Right renal pelvis (tissue), 4 donors: Measurements from ENCODE around the gene ALPL. TPM values are rescaled to one million over a fixed set of nuclear protein-coding genes. Genes with fewer than 3 reads are reported as not detected.

Experiments
- DNase-seq, 4 donors: peaks; one replicate each; pipeline ENCODE4 v3.0.0-alpha.2; 2013; ENCODE audit warnings: low read depth in 4 of 4, low spot score in 3 of 4, missing footprints in 1 of 4
- polyA plus RNA-seq, 4 donors: library from polyadenylated mRNA; unstranded; fragments of 120-200 nt; gene quantifications; one replicate each; pipeline ENCODE4 v1.2.1, GENCODE V29; 2013; ENCODE audit not compliant: insufficient read length in 4 of 4

The ALPL gene
- polyA plus RNA-seq, 4 donors, result 27.9 to 59.4 (median 33.8) TPM

GRCh38 chr1:21574466-21575151, 65.4 kb downstream of the ALPL start:
- no peak for DNase-seq

DNA sequence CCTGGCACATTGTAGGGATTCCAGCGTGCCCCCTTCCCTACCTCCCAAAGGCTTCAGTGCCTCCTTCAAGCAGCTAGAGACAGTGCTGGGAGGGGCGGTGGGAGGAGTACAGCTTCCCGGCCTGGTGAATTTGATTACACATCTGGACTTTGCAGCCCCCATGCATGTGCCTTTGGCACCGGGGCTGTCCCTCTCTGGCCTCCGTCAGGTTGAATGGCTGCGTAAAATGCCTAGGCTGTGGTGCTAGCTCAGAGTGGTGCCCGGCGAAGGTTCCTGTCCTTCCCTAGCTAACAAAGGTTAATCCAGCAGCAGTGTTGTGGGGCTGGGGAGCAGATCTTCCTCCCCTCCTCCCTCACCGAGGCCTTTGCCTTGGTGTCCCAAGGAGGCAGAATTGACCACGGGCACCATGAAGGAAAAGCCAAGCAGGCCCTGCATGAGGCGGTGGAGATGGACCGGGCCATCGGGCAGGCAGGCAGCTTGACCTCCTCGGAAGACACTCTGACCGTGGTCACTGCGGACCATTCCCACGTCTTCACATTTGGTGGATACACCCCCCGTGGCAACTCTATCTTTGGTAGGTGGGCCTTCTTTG, 66.2 kb downstream of the ALPL start:
- DNase-seq, result no peak

DNA sequence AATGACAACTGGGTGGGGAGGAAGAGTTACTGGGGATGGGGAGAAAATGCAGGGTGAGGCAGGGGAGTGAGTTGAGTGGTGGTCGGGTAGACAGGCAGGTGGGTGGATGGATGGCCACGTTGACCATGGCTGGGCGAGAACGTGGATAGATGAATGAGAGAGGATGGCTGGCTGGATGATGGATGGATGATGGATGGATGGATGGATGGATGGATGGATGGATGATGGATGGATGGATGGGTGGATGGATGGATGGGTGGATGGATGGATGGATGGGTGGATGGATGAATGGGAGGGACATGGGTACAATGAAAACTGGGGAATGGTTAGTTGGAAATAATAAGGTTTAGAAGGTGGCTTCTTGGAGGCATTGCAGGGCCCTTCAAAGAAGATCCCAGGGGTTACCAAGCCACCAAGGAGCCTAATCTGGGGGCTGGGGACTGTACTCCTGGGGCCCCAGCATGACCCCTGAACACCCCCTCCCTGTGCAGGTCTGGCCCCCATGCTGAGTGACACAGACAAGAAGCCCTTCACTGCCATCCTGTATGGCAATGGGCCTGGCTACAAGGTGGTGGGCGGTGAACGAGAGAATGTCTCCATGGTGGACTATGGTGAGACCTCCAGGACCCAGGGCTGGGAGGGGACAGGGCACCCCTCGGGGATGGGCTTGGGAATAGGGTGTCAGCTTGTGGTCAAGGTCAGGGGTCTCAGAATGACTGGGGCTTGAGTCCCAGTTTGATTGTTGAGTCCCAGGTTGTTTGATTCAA, 67.0 kb downstream of the ALPL start:
- no peak for DNase-seq

GRCh38 chr1:21576798-21577187, 67.6 kb downstream of the ALPL start:
- no peak for DNase-seq

DNA sequence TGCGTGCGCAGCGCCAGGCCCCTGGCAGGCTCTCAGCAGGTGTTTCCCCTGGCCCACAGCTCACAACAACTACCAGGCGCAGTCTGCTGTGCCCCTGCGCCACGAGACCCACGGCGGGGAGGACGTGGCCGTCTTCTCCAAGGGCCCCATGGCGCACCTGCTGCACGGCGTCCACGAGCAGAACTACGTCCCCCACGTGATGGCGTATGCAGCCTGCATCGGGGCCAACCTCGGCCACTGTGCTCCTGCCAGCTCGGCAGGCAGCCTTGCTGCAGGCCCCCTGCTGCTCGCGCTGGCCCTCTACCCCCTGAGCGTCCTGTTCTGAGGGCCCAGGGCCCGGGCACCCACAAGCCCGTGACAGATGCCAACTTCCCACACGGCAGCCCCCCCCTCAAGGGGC, 68.1 kb downstream of the ALPL start:
- DNase-seq, result no peak

GRCh38 chr1:21577933-21578332, 68.7 kb downstream of the ALPL start:
- DNase-seq, result no peak

DNA sequence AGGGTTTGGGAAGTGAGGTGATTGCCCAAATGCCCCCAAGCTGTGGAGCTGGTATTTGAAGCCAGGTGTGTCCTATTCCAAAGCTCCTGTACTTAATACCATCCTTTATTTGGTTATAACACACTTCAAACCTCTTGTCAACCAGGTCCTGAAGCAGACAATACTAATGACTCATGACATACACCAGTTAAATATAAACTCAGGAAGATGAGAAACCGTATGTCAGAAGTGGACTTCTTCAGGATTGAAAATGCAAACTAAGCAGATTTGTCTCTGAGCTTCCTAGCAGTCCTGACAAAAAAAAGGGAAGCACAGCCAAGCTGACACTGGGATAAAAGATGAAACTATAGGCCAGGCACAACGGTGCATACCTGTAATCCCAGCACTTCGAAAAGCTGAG, 70.6 kb downstream of the ALPL start:
- DNase-seq, result no peak

DNA sequence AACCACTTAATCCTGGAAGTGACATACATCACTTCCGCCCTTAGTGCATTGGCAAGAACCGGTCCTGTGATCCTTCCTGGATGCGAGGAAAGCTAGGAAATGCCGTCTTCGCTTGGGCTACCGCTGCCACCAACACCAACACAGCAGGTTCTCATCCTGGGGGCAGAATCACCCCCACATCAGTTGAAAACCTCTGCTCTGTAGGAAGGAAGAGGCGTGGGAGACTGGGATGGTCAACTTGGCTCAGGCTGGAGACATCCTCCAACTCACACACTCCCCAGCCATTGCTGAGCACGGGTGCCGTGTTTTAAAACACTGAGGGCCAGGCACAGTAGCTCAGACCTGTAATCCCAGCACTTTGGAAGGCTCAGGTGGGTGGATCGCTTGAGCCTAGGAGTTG, 74.9 kb downstream of the ALPL start:
- no peak for DNase-seq

- no peak for DNase-seq
These were observed 75.8 kb downstream of the ALPL start for GRCh38 chr1:21585037-21585436.

GRCh38 chr1:21586222-21586621, 77.0 kb downstream of the ALPL start:
- no peak for DNase-seq

- no peak for DNase-seq
These were observed 77.8 kb downstream of the ALPL start for GRCh38 chr1:21586846-21587601.

DNA sequence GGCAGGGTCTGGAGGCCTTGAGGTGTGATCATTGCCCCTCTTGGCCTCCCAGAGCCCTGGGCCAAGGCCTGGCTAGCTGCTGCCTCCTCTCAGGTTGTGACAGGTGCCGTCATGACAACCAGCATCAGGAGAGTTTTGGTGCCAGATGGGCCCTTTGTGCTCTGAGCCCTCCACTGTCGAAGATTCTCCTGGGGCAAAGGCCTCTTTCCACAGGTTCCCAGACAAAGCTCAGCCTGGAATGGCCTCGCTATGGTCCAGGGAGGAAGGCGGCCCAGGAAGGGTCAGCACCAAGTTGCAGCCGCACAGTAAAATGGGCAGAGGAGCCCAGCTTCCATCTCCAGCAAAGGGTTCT, 78.4 kb downstream of the ALPL start:
- no peak for DNase-seq

- DNase-seq, result no peak
These were observed 80.4 kb downstream of the ALPL start for GRCh38 chr1:21589618-21590017.

DNA sequence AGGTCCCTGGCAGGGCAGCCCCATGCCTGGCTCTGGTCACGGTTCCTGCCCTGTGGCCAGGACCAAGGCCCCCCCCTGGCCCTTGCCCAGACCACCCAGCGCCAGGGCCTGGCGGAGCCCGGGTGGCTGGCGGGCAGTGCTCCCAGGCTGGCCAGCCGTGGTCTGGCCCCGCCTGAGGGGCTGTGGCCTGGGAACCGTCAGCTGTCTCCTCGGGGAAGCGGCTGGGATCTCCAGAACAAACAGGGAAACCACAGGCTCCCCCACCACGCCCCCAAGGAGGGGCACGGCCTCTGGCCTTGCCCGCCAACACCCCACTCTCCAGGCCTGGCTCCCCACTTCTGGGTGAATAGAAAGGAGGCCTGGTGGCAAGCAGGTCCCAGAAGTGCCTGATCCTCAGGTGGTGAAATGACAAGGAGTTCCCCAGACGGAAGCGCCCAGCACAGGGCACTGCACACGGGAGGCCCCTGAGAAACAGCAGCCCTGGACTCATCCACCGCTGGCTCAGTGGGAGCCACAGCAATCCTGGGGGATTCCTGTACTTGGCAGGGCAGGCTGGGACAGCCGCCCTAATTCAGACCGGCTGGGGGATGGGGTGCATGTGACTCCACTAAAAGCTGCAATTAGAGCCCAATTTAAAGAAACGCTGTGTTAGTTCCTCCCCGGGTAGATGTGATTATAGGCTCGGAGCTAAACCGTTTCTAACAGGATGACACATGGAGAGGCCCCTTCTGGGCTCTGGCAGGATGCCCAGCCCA, 81.1 kb downstream of the ALPL start:
- no peak for DNase-seq

GRCh38 chr1:21590934-21591333, 81.7 kb downstream of the ALPL start:
- DNase-seq, result no peak

DNA sequence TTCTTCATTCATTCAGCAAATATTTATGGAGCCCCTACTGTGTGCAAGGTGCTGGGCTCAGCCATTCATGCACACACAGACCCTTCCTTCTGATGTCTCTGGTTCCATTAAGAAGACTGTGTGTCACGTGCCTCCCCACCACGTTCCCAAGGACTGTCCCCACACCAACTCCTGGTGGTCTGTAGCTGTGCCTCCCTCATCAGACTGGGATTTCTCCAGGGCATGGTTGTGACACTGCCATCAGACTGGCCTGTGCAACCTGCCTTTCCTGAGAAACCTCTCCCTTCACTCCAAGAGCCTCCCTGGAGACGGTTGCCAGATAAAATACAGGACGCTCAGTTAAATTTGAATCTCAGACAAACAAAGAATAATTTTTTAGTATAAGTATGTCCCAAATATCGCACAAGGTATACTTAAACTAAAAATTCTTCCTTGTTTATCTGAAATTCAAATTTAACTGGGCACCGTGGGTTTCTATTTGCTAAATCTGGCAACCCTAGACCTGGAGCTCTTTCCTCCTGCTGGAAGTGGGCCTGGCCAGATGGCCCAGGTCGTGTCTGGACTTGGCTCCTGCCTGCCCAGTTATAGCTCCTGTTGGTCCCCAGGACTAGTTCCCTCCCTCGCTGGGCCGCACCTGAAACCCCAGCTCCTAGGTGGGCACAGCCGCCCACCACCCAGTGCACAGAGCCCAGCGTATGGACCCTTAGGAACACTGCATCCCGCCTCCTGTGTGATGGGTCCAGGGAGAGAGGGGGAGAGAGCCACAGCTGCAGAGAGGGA, 83.1 kb downstream of the ALPL start:
- no peak for DNase-seq

DNA sequence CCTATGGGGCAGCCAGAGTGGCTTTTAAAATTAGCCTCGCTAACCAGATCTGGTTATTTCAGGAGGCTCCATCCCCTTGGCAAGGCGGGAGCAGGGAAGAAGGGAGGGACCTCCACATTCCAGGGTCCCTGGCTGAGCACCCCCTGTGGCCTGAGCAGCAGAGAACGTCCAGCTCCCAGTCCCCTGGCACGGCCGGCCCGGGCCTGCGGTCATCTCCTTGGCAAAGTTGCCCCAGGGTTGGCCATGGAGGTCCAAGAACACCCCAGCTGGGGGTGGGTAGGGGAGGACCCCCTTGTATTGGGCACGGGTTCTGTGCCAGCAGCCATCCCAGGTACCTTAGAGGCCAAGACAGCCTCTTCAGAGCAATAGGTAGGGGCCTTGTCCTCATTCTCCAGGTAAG, 84.0 kb downstream of the ALPL start:
- no peak for DNase-seq

GRCh38 chr1:21594501-21594900, 85.3 kb downstream of the ALPL start:
- no peak for DNase-seq

GRCh38 chr1:21594935-21595897, 86.0 kb downstream of the ALPL start:
- no peak for DNase-seq
